ENCODE results near the gene LRRC18.

DNA sequence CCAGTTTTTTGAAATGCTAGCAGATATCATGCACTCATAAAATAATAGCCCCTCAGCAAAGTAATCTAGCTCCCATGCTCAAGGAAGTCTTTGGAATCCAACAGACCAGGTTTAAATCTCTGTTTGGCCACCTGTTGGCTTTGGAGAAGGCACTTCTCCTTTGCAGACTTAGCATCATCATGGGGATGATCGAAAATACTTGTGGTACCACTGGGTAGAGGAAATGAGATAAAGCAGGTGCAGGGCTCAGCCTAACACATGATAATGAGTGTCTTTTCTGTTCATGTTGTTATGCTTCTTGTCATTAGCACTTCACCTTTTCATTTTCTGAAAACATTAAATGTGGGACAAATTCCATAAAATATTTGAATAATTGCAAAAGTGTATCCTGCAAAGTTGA lies 67.4 kb downstream of the LRRC18 start:
- TF ChIP-seq, protein P1, sequence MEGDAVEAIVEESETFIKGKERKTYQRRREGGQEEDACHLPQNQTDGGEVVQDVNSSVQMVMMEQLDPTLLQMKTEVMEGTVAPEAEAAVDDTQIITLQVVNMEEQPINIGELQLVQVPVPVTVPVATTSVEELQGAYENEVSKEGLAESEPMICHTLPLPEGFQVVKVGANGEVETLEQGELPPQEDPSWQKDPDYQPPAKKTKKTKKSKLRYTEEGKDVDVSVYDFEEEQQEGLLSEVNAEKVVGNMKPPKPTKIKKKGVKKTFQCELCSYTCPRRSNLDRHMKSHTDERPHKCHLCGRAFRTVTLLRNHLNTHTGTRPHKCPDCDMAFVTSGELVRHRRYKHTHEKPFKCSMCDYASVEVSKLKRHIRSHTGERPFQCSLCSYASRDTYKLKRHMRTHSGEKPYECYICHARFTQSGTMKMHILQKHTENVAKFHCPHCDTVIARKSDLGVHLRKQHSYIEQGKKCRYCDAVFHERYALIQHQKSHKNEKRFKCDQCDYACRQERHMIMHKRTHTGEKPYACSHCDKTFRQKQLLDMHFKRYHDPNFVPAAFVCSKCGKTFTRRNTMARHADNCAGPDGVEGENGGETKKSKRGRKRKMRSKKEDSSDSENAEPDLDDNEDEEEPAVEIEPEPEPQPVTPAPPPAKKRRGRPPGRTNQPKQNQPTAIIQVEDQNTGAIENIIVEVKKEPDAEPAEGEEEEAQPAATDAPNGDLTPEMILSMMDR (IDR thresholded peaks at IDR 0.05; ENCODE audit: low read depth, low read length, poor library complexity, severe bottlenecking): no peak
- TF ChIP-seq EZH2phosphoT487 (IDR thresholded peaks at IDR 0.05; ENCODE audit: borderline replicate concordance, low read length): no peak

All from DOHH2 (cell line).